GM19397 (cell line): ENCODE data around the gene NDFIP1.
A peak's percentile ranks its signal among the peaks of the same experiment; 100 is the strongest.

ENCODE experiments used
- ATAC-seq: cut with Tn5 transposase; IDR thresholded peaks from one replicate; pipeline ENCODE4 v1.9.1; 2021; ENCODE audit warnings: mild to moderate bottlenecking, moderate library complexity; ENCODE audit not compliant: unreplicated experiment

Gene NDFIP1

GRCh38 chr5:142117579-142118151 lies 9.1 kb downstream of the NDFIP1 start:
- no peak for ATAC-seq

- no peak for ATAC-seq
These were observed 9.6 kb downstream of the NDFIP1 start for GRCh38 chr5:142118155-142118686.

GRCh38 chr5:142119051-142119625 lies 10.6 kb downstream of the NDFIP1 start:
- no peak for ATAC-seq

- no peak for ATAC-seq
These were observed 11.8 kb downstream of the NDFIP1 start for GRCh38 chr5:142120247-142120935.

- no peak for ATAC-seq
These were observed 13.5 kb downstream of the NDFIP1 start for GRCh38 chr5:142122121-142122520.

- ATAC-seq, result no peak
These were observed 16.8 kb downstream of the NDFIP1 start for GRCh38 chr5:142125378-142125777.

- ATAC-seq, result no peak
These were observed 17.4 kb downstream of the NDFIP1 start for GRCh38 chr5:142125963-142126362.

- ATAC-seq, result no peak
These were observed 20.2 kb downstream of the NDFIP1 start for GRCh38 chr5:142128675-142129208.

GRCh38 chr5:142129446-142130066 lies 21.0 kb downstream of the NDFIP1 start:
- no peak for ATAC-seq

- no peak for ATAC-seq
These were observed 22.8 kb downstream of the NDFIP1 start for GRCh38 chr5:142131394-142131793.

- ATAC-seq, result no peak
These were observed 24.3 kb downstream of the NDFIP1 start for GRCh38 chr5:142132916-142133315.

GRCh38 chr5:142133330-142134206 lies 25.0 kb downstream of the NDFIP1 start:
- ATAC-seq, result no peak

GRCh38 chr5:142134331-142135010 lies 25.9 kb downstream of the NDFIP1 start:
- no peak for ATAC-seq

GRCh38 chr5:142141463-142141862 lies 32.9 kb downstream of the NDFIP1 start:
- no peak for ATAC-seq

GRCh38 chr5:142143878-142144277 lies 35.3 kb downstream of the NDFIP1 start:
- no peak for ATAC-seq

GRCh38 chr5:142145106-142145900 lies 36.7 kb downstream of the NDFIP1 start:
- ATAC-seq, result peak; percentile 72

GRCh38 chr5:142149363-142149762 lies 40.8 kb downstream of the NDFIP1 start:
- no peak for ATAC-seq

GRCh38 chr5:142150431-142150830 lies 41.9 kb downstream of the NDFIP1 start:
- ATAC-seq, result no peak
